Body of pancreas (tissue), 4 donors: ENCODE measurements around the gene RHOT2.

ENCODE experiments used
- POLR2A ChIP-seq, 3 donors: fragments of 450-650 bp; IDR thresholded peaks; one replicate each; pipeline ENCODE4 v1.6.1; 2016; ENCODE audit warnings: antibody characterized with exemption in 3 of 3, mild to moderate bottlenecking in 2 of 3
- TF ChIP-seq, protein P1 (sequence below), 7 experiments: fragments of 450-650 bp in 4 of 7; fragments of 200-600 bp in 3 of 7; sonication (generic) in 3 of 7; IDR thresholded peaks; one replicate each; pipeline ENCODE4 v1.5.1; 2016 to 2019; ENCODE audit warnings: antibody characterized with exemption in 7 of 7

DNA sequence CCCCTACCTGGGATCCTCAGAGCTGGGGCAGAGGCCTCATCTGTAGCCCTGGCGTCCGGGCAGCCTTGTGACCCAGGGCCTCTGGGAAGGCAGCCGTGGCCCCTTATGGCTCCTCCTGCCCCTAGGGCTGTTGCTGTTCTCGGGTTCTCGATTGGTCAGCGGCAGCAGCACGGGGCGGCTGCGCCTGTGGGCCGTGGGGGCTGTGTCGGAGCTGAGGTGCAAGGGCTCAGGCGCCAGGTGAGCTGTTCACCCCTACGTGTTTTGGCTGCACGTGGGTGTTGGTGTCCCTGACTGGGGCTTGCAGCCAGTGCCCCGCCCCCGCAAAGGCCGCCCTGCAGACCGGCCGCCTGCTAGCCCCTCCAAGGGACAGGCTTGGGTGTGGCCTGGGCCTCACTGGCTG is 5.8 kb upstream of the RHOT2 start:
- TF ChIP-seq, protein P1, sequence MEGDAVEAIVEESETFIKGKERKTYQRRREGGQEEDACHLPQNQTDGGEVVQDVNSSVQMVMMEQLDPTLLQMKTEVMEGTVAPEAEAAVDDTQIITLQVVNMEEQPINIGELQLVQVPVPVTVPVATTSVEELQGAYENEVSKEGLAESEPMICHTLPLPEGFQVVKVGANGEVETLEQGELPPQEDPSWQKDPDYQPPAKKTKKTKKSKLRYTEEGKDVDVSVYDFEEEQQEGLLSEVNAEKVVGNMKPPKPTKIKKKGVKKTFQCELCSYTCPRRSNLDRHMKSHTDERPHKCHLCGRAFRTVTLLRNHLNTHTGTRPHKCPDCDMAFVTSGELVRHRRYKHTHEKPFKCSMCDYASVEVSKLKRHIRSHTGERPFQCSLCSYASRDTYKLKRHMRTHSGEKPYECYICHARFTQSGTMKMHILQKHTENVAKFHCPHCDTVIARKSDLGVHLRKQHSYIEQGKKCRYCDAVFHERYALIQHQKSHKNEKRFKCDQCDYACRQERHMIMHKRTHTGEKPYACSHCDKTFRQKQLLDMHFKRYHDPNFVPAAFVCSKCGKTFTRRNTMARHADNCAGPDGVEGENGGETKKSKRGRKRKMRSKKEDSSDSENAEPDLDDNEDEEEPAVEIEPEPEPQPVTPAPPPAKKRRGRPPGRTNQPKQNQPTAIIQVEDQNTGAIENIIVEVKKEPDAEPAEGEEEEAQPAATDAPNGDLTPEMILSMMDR (IDR thresholded peaks at IDR 0.05), result no peak
- no peak for TF ChIP-seq POLR2A (IDR thresholded peaks at IDR 0.05)
